SK-N-SH treated with all-trans-retinoic acid at 6 μM for 48 hours (cell line): Measurements from ENCODE around the gene KRT9.

Experiments used
- ATAC-seq: fragments of 200-7000 bp; cut with Tn5 transposase; 3 replicates; pipeline ENCODE4 v1.9.1; 2020; ENCODE audit warnings: mild to moderate bottlenecking, moderate library complexity
- BACH2 ChIP-seq: fragments of 250-450 bp; sonication (Bioruptor Pico); IDR thresholded peaks from 2 replicates; pipeline ENCODE4 v1.9.0; 2021; ENCODE audit warnings: mild to moderate bottlenecking, borderline replicate concordance
- ISL1 ChIP-seq: fragments of 250-450 bp; sonication (Bioruptor Pico); IDR thresholded peaks from 2 replicates; pipeline ENCODE4 v2.1.2; 2022; ENCODE audit warnings: mild to moderate bottlenecking, moderate library complexity
- OSR1 ChIP-seq: fragments of 250-450 bp; sonication (Bioruptor Pico); IDR thresholded peaks from 2 replicates; pipeline ENCODE4 v1.8.0; 2022; ENCODE audit warnings: moderate library complexity, mild to moderate bottlenecking, inconsistent platforms
- RARB ChIP-seq: fragments of 250-450 bp; sonication (Bioruptor Pico); IDR thresholded peaks from 2 replicates; pipeline ENCODE4 v1.8.0; 2021; ENCODE audit warnings: mild to moderate bottlenecking, moderate library complexity
- SNAI2 ChIP-seq: fragments of 250-450 bp; sonication (Bioruptor Pico); IDR thresholded peaks from 2 replicates; pipeline ENCODE4 v1.5.0; 2020; ENCODE audit warnings: mild to moderate bottlenecking, moderate library complexity
- TCF4 ChIP-seq: fragments of 250-450 bp; sonication (Bioruptor Pico); IDR thresholded peaks from 2 replicates; pipeline ENCODE4 v1.8.0; 2021; ENCODE audit warnings: mild to moderate bottlenecking, moderate library complexity, borderline replicate concordance
- ZNF565 ChIP-seq: fragments of 450-650 bp; formaldehyde crosslinking; conservative IDR thresholded peaks from 2 replicates; pipeline ENCODE4 v1.5.0; 2020; ENCODE audit warnings: low read depth, mild to moderate bottlenecking, moderate library complexity
- ZNF70 ChIP-seq: fragments of 450-650 bp; formaldehyde crosslinking; IDR thresholded peaks from 2 replicates; pipeline ENCODE4 v1.5.0; 2020; ENCODE audit warnings: mild to moderate bottlenecking, moderate library complexity
- TF ChIP-seq, protein P1 (sequence below): fragments of 250-450 bp; sonication (Bioruptor Pico); IDR thresholded peaks from 2 replicates; pipeline ENCODE4 v1.5.1; 2020; ENCODE audit warnings: low read depth, mild to moderate bottlenecking, moderate library complexity
- TF ChIP-seq, protein P2 (sequence below): fragments of 250-450 bp; sonication (Bioruptor Pico); IDR thresholded peaks from 2 replicates; pipeline ENCODE4 v1.8.0; 2020; ENCODE audit warnings: mild to moderate bottlenecking, moderate library complexity, borderline replicate concordance
- TF ChIP-seq, protein P3 (sequence below): fragments of 250-450 bp; sonication (Bioruptor Pico); IDR thresholded peaks from 2 replicates; pipeline ENCODE4 v1.5.0; 2020; ENCODE audit warnings: mild to moderate bottlenecking, moderate library complexity
- TF ChIP-seq, protein P4 (sequence below): fragments of 250-450 bp; sonication (Bioruptor Pico); IDR thresholded peaks from 2 replicates; pipeline ENCODE4 v1.5.1; 2021; ENCODE audit warnings: mild to moderate bottlenecking, moderate library complexity
- TF ChIP-seq, protein P5 (sequence below): fragments of 250-450 bp; sonication (Bioruptor Pico); IDR thresholded peaks from 2 replicates; pipeline ENCODE4 v1.8.0; 2021; ENCODE audit warnings: low read depth, mild to moderate bottlenecking, moderate library complexity, borderline replicate concordance

KRT9 gene

DNA sequence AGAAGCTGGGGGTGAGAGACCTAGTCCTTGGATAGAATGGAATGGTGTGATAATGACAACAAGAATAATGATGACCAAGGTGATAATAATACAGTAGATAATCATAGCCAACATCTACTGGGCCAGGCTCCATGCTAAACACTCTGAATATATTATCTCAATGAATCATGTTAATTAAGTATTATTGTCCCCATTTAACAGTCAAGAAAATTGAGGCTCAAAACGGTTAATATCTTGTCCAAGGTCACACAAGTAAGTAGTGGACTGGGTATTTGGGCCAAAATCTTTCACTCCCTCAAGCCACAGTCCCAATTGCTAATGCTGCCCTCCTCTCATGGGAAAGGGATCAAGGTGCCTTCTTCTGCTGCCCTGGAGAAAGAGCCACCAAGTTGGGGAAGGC is 39.9 kb downstream of the KRT9 start (continued):
- TF ChIP-seq, protein P1, sequence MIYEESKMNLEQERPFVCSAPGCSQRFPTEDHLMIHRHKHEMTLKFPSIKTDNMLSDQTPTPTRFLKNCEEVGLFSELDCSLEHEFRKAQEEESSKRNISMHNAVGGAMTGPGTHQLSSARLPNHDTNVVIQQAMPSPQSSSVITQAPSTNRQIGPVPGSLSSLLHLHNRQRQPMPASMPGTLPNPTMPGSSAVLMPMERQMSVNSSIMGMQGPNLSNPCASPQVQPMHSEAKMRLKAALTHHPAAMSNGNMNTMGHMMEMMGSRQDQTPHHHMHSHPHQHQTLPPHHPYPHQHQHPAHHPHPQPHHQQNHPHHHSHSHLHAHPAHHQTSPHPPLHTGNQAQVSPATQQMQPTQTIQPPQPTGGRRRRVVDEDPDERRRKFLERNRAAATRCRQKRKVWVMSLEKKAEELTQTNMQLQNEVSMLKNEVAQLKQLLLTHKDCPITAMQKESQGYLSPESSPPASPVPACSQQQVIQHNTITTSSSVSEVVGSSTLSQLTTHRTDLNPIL (CRISPR knock-in tag): no peak
- TF ChIP-seq, protein P2, sequence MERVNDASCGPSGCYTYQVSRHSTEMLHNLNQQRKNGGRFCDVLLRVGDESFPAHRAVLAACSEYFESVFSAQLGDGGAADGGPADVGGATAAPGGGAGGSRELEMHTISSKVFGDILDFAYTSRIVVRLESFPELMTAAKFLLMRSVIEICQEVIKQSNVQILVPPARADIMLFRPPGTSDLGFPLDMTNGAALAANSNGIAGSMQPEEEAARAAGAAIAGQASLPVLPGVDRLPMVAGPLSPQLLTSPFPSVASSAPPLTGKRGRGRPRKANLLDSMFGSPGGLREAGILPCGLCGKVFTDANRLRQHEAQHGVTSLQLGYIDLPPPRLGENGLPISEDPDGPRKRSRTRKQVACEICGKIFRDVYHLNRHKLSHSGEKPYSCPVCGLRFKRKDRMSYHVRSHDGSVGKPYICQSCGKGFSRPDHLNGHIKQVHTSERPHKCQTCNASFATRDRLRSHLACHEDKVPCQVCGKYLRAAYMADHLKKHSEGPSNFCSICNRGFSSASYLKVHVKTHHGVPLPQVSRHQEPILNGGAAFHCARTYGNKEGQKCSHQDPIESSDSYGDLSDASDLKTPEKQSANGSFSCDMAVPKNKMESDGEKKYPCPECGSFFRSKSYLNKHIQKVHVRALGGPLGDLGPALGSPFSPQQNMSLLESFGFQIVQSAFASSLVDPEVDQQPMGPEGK (CRISPR knock-in tag): no peak

DNA sequence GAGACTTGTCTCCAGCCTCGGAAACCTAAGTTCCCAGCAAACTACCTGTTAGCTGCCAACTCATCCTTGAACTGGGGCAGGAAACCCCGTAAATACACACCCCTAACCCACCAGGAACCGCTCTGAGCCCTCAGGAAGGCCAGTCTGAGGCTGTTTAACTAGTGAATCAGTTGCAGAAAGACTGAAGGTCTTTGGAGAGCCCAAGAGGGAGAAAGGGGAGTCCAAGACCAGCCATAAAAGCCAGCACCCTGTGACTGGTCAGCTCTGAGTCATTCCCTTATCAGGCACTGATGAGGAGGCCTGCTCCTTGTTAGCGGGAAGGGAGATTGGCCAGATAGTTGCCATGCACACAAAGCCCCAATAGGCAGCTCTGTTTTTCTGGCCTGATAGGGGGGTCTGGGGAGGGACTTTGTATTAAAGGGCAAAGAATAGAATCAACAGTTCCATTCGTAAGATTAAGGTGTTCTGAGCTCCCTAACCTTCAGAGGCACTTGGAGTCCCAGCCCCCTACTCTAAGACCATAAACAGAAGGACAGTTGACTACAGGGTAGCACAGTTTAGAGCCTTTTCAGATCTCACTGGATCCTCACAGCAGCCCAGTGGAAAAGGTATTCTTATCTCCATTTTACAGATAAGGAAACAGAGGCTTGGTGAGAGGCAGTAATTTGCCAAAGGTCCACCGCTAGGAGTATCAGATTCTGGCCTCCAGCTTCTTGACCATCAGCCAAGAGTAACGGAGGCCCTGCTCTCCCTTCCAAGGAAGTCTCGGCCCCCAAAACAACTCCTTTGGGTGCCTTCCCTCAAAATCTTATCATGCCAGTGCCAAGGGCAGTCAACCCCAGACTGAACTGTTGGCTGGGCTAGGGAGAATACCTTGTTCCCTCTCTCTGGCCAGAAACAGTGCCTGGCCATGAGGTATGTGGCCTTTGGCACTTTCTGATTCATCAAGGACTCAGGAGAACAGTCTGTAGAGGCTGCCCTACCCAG is 41.5 kb downstream of the KRT9 start:
- ATAC-seq: peak; percentile 99
- TF ChIP-seq ZNF70 (0 out of 2 replicates have a peak, but pooled peaks have one; percentile 22), ISL1 (peak; percentile 63; the same call in 1 of the 2 replicates), TCF4 (CRISPR knock-in tag) (peak; percentile 89), OSR1 (CRISPR knock-in tag) (no peak)
- TF ChIP-seq, protein P1 (CRISPR knock-in tag): no peak
- TF ChIP-seq, protein P3, sequence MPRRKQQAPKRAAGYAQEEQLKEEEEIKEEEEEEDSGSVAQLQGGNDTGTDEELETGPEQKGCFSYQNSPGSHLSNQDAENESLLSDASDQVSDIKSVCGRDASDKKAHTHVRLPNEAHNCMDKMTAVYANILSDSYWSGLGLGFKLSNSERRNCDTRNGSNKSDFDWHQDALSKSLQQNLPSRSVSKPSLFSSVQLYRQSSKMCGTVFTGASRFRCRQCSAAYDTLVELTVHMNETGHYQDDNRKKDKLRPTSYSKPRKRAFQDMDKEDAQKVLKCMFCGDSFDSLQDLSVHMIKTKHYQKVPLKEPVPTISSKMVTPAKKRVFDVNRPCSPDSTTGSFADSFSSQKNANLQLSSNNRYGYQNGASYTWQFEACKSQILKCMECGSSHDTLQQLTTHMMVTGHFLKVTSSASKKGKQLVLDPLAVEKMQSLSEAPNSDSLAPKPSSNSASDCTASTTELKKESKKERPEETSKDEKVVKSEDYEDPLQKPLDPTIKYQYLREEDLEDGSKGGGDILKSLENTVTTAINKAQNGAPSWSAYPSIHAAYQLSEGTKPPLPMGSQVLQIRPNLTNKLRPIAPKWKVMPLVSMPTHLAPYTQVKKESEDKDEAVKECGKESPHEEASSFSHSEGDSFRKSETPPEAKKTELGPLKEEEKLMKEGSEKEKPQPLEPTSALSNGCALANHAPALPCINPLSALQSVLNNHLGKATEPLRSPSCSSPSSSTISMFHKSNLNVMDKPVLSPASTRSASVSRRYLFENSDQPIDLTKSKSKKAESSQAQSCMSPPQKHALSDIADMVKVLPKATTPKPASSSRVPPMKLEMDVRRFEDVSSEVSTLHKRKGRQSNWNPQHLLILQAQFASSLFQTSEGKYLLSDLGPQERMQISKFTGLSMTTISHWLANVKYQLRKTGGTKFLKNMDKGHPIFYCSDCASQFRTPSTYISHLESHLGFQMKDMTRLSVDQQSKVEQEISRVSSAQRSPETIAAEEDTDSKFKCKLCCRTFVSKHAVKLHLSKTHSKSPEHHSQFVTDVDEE (CRISPR knock-in tag): peak; percentile 90

DNA sequence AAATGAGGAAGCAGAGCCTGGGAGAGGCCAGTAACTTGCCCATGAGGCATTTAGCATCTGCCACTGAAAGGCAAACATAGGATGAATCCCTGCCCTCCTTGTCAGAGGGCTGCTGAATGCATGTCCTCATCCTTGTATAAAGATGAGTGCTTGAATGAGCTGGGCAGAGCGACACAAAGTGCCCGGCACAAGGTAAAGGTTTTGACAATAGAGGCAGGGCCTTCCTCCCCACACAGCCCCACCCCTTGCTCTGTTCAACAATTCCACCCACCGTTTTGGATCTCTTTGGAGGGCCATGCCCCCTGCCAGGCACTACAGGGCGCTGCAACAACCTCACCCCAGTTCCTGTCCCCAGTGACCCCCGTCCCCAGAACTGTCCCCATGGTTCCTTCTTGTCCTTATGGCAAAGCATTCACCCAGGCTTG is 42.4 kb downstream of the KRT9 start:
- peak; percentile 9 for ATAC-seq
- TF ChIP-seq TCF4 (CRISPR knock-in tag) (no peak), RARB (no peak), SNAI2 (CRISPR knock-in tag) (no peak), BACH2 (CRISPR knock-in tag) (no peak)

DNA sequence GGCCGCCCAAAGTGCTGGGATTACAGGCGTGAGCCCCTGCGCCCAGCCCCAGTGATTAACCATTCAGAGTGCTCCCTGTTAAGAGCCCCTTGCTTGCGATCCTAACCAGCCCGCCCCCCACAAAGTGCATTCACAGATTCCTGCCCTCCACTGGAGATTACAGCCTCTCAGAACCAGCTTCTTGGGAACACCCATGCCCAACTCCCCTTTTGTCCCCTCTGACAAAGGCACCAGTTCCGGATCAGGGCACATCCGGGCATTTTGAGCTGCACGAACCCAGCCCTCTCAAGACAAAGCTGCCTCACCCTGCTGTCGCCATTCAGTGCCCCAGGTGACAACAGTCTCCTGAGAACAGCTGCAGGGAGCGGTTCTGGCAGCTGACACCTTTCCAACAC is 42.9 kb downstream of the KRT9 start:
- ATAC-seq: no peak
- TF ChIP-seq, protein P4, sequence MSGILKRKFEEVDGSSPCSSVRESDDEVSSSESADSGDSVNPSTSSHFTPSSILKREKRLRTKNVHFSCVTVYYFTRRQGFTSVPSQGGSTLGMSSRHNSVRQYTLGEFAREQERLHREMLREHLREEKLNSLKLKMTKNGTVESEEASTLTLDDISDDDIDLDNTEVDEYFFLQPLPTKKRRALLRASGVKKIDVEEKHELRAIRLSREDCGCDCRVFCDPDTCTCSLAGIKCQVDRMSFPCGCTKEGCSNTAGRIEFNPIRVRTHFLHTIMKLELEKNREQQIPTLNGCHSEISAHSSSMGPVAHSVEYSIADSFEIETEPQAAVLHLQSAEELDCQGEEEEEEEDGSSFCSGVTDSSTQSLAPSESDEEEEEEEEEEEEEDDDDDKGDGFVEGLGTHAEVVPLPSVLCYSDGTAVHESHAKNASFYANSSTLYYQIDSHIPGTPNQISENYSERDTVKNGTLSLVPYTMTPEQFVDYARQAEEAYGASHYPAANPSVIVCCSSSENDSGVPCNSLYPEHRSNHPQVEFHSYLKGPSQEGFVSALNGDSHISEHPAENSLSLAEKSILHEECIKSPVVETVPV: no peak
- TF ChIP-seq, protein P5, sequence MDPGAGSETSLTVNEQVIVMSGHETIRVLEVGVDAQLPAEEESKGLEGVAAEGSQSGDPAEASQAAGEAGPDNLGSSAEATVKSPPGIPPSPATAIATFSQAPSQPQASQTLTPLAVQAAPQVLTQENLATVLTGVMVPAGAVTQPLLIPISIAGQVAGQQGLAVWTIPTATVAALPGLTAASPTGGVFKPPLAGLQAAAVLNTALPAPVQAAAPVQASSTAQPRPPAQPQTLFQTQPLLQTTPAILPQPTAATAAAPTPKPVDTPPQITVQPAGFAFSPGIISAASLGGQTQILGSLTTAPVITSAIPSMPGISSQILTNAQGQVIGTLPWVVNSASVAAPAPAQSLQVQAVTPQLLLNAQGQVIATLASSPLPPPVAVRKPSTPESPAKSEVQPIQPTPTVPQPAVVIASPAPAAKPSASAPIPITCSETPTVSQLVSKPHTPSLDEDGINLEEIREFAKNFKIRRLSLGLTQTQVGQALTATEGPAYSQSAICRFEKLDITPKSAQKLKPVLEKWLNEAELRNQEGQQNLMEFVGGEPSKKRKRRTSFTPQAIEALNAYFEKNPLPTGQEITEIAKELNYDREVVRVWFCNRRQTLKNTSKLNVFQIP (CRISPR knock-in tag): no peak
- TF ChIP-seq BACH2 (CRISPR knock-in tag): no peak
- no peak for TF ChIP-seq SNAI2 (CRISPR knock-in tag)
- TF ChIP-seq ZNF565 (CRISPR knock-in tag): no peak
